HFF-Myc (cell line): ENCODE data around the gene PARD3.

Experiments
- DNase-seq: peaks from one replicate; pipeline ENCODE4 v3.0.0-alpha.2; 2011; ENCODE audit warnings: low read depth; ENCODE audit errors: extremely low read depth
- H3K4me3 ChIP-seq: replicated peaks from 2 replicates; pipeline ENCODE4 v1.5.1; 2011; ENCODE audit warnings: low read depth, mild to moderate bottlenecking, control low read depth, low read length
- TF ChIP-seq, protein P1 (sequence below): IDR thresholded peaks from 2 replicates; pipeline ENCODE4 v1.5.1; 2012; ENCODE audit warnings: mild to moderate bottlenecking, low read depth, low read length, control low read depth; ENCODE audit errors: missing control alignments

The PARD3 gene

DNA sequence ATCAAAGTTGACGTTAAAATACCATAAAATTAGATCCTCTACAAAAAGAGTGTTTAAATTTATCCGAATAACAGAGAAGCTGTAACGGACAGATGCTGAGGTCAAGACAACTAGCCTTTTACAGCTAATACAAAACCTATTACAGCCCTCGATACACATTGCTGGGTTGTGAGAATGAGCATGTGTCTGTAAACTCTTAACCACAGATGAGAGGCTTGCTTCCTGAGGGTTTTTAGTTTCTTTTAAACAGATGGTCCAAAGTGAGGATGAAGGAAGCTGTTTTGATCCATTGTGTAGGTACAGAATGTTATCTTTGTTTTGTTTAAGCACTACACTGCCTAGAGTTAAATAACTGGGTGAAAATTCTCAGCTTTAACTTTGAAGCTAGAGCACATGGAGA is 578.2 kb downstream of the PARD3 start:
- no peak overlapping the region for H3K4me3 ChIP-seq
- peak; percentile 55 for DNase-seq
- TF ChIP-seq, protein P1, sequence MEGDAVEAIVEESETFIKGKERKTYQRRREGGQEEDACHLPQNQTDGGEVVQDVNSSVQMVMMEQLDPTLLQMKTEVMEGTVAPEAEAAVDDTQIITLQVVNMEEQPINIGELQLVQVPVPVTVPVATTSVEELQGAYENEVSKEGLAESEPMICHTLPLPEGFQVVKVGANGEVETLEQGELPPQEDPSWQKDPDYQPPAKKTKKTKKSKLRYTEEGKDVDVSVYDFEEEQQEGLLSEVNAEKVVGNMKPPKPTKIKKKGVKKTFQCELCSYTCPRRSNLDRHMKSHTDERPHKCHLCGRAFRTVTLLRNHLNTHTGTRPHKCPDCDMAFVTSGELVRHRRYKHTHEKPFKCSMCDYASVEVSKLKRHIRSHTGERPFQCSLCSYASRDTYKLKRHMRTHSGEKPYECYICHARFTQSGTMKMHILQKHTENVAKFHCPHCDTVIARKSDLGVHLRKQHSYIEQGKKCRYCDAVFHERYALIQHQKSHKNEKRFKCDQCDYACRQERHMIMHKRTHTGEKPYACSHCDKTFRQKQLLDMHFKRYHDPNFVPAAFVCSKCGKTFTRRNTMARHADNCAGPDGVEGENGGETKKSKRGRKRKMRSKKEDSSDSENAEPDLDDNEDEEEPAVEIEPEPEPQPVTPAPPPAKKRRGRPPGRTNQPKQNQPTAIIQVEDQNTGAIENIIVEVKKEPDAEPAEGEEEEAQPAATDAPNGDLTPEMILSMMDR: no peak

DNA sequence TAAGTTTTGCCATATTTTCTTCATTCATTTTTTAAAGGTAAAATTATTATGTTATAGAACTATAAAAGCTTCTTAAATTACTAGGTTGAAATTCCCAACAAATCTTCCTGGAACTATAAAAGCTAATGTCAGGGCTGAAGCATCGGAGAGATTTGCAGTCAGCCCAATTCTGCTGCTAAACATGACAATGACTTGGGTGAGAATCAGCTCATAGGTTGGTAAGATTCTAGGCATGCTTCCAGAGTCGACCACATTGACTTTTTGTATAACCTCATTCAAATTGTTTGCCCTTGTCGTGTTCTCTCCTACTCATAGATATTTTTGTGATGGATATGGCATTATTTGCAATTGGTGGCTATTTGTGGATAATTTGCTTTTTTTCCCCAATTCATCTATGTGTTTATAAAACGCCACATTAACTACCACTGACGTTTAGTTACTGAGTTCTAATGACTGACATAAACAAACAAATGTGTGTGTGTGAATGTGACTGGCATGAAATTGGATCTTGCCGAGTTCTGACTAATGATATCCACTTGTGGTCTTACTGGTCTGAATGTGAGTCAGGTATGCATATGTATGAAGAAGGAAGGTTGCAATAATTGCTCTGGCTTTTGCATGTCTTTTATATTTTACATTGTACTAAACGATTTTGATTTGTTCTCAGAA is 579.8 kb downstream of the PARD3 start:
- no peak for DNase-seq
- TF ChIP-seq, protein P1: no peak
- no peak overlapping the region for H3K4me3 ChIP-seq

DNA sequence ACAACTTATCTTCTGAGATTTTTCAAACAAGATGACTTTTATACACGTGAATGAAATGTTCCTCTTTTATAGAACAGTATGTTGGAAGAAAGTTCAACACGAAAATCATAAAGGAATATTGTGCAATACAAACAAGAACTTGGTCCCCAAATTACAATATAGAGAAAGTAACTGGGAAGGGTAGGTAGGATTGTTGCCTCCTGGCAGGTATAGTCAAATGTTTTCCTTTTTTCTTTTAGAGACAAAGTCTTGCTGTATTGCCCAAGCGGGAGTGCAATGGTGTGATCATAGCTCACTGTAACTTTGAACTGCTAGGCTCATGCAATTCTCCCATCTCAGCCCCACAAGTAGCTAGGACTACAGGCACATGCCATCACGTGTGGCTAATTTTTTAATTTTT is 582.6 kb downstream of the PARD3 start:
- DNase-seq: no peak
- no peak overlapping the region for H3K4me3 ChIP-seq
- TF ChIP-seq, protein P1: no peak

DNA sequence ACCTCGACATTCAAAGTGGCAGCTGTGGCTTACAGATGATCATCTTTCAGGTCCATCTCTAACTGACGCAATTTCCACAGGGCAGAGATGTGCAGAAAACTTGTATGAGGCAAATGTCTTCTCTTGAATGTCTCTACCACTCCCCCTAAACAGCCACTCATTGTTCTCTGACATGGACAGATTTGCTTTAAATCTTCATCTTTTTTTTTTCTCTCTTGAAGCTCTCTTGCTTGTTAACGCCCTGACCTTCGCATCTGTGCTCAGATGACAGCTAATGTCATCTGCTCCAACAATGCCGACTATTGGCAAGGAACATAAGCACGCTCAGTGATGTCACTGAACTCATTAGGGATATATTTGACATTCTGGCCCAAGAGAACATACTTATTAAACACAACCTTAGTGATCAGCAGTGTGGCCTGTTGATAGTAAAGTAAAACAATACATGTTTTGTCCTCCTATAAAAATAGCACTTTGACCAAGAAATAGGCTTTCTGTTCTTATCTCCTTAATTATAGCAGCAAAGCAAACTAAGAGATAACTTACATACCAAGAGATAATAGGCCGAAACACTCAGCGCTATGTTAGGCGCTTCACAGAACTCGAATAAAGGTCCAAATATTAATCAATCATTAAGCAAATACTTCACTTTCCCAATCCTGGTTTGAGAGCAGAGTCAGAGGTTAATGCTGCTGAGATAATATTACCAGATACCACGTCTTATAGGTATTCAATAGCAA is 583.5 kb downstream of the PARD3 start:
- DNase-seq: no peak
- TF ChIP-seq, protein P1: no peak
- no peak overlapping the region for H3K4me3 ChIP-seq

DNA sequence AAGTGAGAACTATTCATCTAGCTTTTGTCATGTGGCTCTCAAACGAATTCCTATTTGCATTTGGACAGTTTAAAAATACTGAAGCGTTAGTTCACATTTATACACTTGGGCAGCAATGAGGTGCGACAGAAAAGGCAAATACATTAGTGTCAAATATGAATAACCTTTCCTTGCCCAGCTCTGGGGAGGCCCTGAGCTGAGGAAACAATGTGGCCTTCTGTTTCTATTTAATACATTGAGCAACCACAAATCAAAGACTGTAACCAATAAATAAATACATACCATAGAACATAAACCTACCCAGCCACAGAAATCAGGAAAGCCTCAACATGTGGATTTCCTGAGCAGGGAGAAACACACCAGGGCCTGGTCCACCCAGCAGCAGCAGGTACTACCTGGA is 585.2 kb downstream of the PARD3 start:
- DNase-seq: no peak
- TF ChIP-seq, protein P1: no peak
- no peak overlapping the region for H3K4me3 ChIP-seq

DNA sequence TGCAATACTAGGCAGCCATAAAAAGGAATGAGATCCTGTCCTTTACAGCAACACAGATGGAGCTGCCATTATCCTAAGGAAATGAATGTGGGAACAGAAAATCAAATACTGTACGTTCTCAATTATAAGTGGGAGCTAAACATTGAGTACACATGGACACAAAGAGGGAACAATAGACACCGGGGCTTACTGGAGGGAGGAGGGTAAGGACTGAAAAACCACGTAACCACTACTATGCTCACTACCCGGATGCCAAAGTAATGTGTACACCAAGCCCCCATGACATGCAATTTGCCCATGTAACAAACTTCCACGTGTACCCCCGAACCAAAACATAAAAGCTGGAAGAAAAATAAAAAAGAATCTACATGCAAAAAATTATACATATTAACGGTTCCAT is 587.0 kb downstream of the PARD3 start:
- H3K4me3 ChIP-seq: no peak overlapping the region
- TF ChIP-seq, protein P1: no peak
- DNase-seq: no peak
